Islet of Langerhans (tissue), 1 donor: ENCODE results near the gene BAHD1.

Experiments
- FAIRE-seq: peaks from one replicate; lab custom pipeline; 2011; peaks lifted over from hg19 to GRCh38; lab: Jason Lieb, UNC

BAHD1 gene

GRCh38 chr15:40467261-40467615 is 26.5 kb downstream of the BAHD1 start:
- no peak for FAIRE-seq

GRCh38 chr15:40468898-40469331 is 28.2 kb downstream of the BAHD1 start:
- FAIRE-seq: no peak

- no peak for FAIRE-seq
Measured at GRCh38 chr15:40469776-40470390, 29.1 kb downstream of the BAHD1 start.

GRCh38 chr15:40470423-40471104 is 29.8 kb downstream of the BAHD1 start, which contains the start of gene CHST14:
CHST14 (plus strand) TSS chr15:40470984; CDS start chr15:40471214, 230 bp downstream.
- peak; percentile 5 for FAIRE-seq

GRCh38 chr15:40471105-40471807 is 30.5 kb downstream of the BAHD1 start:
- FAIRE-seq: no peak

- no peak for FAIRE-seq
Measured at GRCh38 chr15:40471808-40472150, 31.0 kb downstream of the BAHD1 start.

- FAIRE-seq: no peak
Measured at GRCh38 chr15:40472171-40472727, 31.5 kb downstream of the BAHD1 start.

- FAIRE-seq: no peak
Measured at GRCh38 chr15:40474581-40474980, 33.8 kb downstream of the BAHD1 start.

GRCh38 chr15:40477642-40478327 is 37.0 kb downstream of the BAHD1 start:
- FAIRE-seq: no peak

GRCh38 chr15:40479024-40479423 is 38.3 kb downstream of the BAHD1 start:
- no peak for FAIRE-seq

GRCh38 chr15:40481341-40482074 is 40.8 kb downstream of the BAHD1 start:
- FAIRE-seq: no peak

- FAIRE-seq: no peak
Measured at GRCh38 chr15:40483919-40484318, 43.2 kb downstream of the BAHD1 start.

GRCh38 chr15:40486066-40486770 is 45.5 kb downstream of the BAHD1 start:
- no peak for FAIRE-seq

- FAIRE-seq: no peak
Measured at GRCh38 chr15:40487816-40488682, 47.3 kb downstream of the BAHD1 start.

- FAIRE-seq: no peak
Measured at GRCh38 chr15:40489274-40490175, 48.8 kb downstream of the BAHD1 start.

- FAIRE-seq: no peak
Measured at GRCh38 chr15:40493089-40493840, 52.5 kb downstream of the BAHD1 start.

GRCh38 chr15:40495516-40495915 is 54.8 kb downstream of the BAHD1 start:
- no peak for FAIRE-seq

- FAIRE-seq: no peak
Measured at GRCh38 chr15:40498418-40498817, 57.7 kb downstream of the BAHD1 start.
